Measurements from ENCODE around the gene PKNOX2. TPM values are rescaled to one million over a fixed set of nuclear protein-coding genes. Genes with fewer than 3 reads are reported as not detected.

PKNOX2 gene
- total and polyA plus RNA-seq, 2 of the 8 experiments (the other 6 are each of a cell fraction or from before 2014, with no cell fraction given) = 2.0 TPM

DNA sequence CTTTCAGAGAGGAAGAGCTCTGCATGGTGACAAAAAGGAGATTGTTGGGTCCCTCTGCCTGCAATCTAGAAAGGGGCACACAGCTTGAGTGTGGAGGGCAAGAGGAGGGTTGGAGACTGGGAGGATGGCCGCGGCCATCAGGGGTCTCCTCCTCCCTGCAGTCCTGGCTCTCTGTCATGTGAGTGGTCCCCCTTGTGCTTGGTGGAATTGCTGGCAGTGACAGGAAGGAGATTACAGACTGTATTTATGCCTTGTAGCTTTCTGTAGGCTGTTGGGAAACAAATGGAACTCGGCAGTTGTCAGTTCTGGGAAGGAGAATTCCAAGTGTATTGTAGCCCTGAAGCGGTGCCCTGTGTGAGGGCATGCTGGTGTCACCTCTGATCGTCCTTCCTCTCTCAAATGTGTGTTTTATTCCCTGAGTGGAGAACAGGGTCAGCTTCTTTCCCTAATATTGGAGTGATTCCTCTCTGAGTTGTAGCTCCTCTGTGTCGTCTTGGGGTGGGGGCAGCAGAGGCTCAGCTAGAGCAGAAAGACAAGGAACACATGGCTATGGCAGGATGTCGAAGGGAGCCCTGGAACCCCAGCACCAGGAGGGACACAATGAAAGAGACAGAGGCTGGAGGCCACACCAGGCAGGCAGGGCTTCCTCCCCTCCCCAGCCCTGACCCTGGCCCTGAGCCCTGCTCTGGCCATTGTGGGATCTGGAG is 163.1 kb downstream of the PKNOX2 start:
- H3K14ac ChIP-seq (ENCODE audit: insufficient read length) = no peak overlapping the region
- no peak overlapping the region for H3K23ac ChIP-seq (ENCODE audit: insufficient read length)
- H2BK20ac ChIP-seq (ENCODE audit: low read length) = no peak overlapping the region
- no peak overlapping the region for H3K4me2 ChIP-seq (ENCODE audit: insufficient read depth in 1 of 2, low read depth in 2 of 2, low read length in 2 of 2)
- H3K4me1 ChIP-seq (replicated peaks in 1 of 4; ENCODE audit: control insufficient read depth in 3 of 4, insufficient read depth in 4 of 4, low read length in 3 of 4) = no peaks in the 10 kb centered on the region; a peak in 1 of 7 replicates
- ChIA-PET CTCF (ENCODE audit: partially characterized antibody) (interaction anchor here (0.5 to 12.3 kb wide), 11 partner anchors 10 to 356 kb away, joined by 3 to 198 read pairs (median 4); no protein-coding TSS in a partner anchor), POLR2A (ENCODE audit: partially characterized antibody) (no interaction called here)
- no peaks in the 10 kb centered on the region for H3K9me3 ChIP-seq (ENCODE audit: insufficient read depth in 2 of 2, low read depth in 1 of 2, low read length in 1 of 2)
- no peak overlapping the region; the same call in 1 of the 2 replicates for H4K8ac ChIP-seq (ENCODE audit: extremely low read depth, insufficient read depth, low read length)
- H3K23me2 ChIP-seq (ENCODE audit: low read depth, low read length) = no peaks in the 10 kb centered on the region; the same call in 1 of the 2 replicates
- H2BK15ac ChIP-seq (ENCODE audit: low read length) = no peak overlapping the region
- no peaks in the 10 kb centered on the region for H4K20me1 ChIP-seq (replicated peaks in 1 of 2; ENCODE audit: control insufficient read depth in 1 of 2, insufficient read depth in 2 of 2, low read length in 2 of 2)
- H2BK120ac ChIP-seq (replicated peaks; ENCODE audit: low read depth, low read length) = no peak overlapping the region
- H3K36me3 ChIP-seq (ENCODE audit: control insufficient read depth in 2 of 4, insufficient read depth in 4 of 4, low read length in 3 of 4) = no peaks in the 10 kb centered on the region
- DNase-seq (ENCODE audit: low read depth in 1 of 2, low spot score in 2 of 2) = no peak
- no peak overlapping the region for H2AFZ ChIP-seq (ENCODE audit: low read length)
- no peak overlapping the region for H3K4ac ChIP-seq (replicated peaks; ENCODE audit: insufficient read length, low read depth, low read length)
- no peak overlapping the region for H2AK5ac ChIP-seq (ENCODE audit: low read depth, low read length)
- no peak overlapping the region for H2BK5ac ChIP-seq (ENCODE audit: low read depth, low read length)
- no peak overlapping the region for H3K56ac ChIP-seq (replicated peaks; ENCODE audit: insufficient read length, low read depth, low read length)
- no peaks in the 10 kb centered on the region for H3K79me1 ChIP-seq (ENCODE audit: low read depth, low read length)
- H3K79me2 ChIP-seq (ENCODE audit: control insufficient read depth in 1 of 2, insufficient read depth in 2 of 2, low read length in 2 of 2) = no peaks in the 10 kb centered on the region
- H3K9ac ChIP-seq (replicated peaks in 1 of 4; ENCODE audit: extremely low read depth in 1 of 4, low read depth in 3 of 4, low read length in 3 of 4) = no peak overlapping the region
- H4K91ac ChIP-seq (replicated peaks; ENCODE audit: insufficient read length, low read length) = no peak overlapping the region
- no peak overlapping the region for H4K5ac ChIP-seq (ENCODE audit: insufficient read length, low read depth, low read length)
- H3K27me3 ChIP-seq (replicated peaks in 1 of 4; ENCODE audit: control insufficient read depth in 3 of 4, extremely low read depth in 1 of 4, insufficient read depth in 3 of 4, low read length in 3 of 4) = no peaks in the 10 kb centered on the region
- WGBS, 2 experiments (ENCODE audit: extremely low coverage in 1 of 2, insufficient coverage in 1 of 2, insufficient read length in 1 of 2, insufficient replicate concordance in 2 of 2, low coverage in 1 of 2, low lambda C conversion rate in 2 of 2, missing lambda C conversion rate in 1 of 2) = 84% methylated on average over 7 of the region's 7 CpGs; no CpG with 5 or more reads in 1 of the 2 experiments
- no peak overlapping the region; the same call in 1 of the 2 replicates for H2BK12ac ChIP-seq (ENCODE audit: low read depth, low read length)
- no peak overlapping the region for H3K27ac ChIP-seq (ENCODE audit: low read depth, low read length)
- no peak for FAIRE-seq
- H3K18ac ChIP-seq (ENCODE audit: extremely low read depth, low read length) = no peak overlapping the region; the same call in 1 of the 2 replicates
- H3K4me3 ChIP-seq (ENCODE audit: extremely low read depth in 1 of 4, insufficient read depth in 2 of 4, low read depth in 3 of 4, low read length in 4 of 4) = no peak overlapping the region
- TF ChIP-seq TBP (IDR thresholded peaks at IDR 0.05; ENCODE audit: low read depth, low read length) = no peak
- no peak for TF ChIP-seq RFX5 (IDR thresholded peaks at IDR 0.05; ENCODE audit: borderline replicate concordance, low read depth, low read length)
- no peak for TF ChIP-seq EZH2 (IDR thresholded peaks at IDR 0.05; ENCODE audit: low read depth, low read length, severe bottlenecking)
- no peak for TF ChIP-seq POLR2A (IDR thresholded peaks at IDR 0.05; ENCODE audit: control extremely low read depth in 1 of 2, low read depth in 2 of 2, low read length in 2 of 2)
- TF ChIP-seq BCL11A (IDR thresholded peaks at IDR 0.05; ENCODE audit: low read depth in 2 of 2, low read length in 2 of 2) = no peak
- no peak for TF ChIP-seq BRCA1 (IDR thresholded peaks at IDR 0.05; ENCODE audit: low read depth, low read length)

Measured in H1 (cell line).